ENCODE measurements around the gene VPS8. TPM values are rescaled to one million over a fixed set of nuclear protein-coding genes. Genes with fewer than 3 reads are reported as not detected.

The VPS8 gene
- total RNA-seq, 1 donor from 2014 or later, result 38.9 TPM

DNA sequence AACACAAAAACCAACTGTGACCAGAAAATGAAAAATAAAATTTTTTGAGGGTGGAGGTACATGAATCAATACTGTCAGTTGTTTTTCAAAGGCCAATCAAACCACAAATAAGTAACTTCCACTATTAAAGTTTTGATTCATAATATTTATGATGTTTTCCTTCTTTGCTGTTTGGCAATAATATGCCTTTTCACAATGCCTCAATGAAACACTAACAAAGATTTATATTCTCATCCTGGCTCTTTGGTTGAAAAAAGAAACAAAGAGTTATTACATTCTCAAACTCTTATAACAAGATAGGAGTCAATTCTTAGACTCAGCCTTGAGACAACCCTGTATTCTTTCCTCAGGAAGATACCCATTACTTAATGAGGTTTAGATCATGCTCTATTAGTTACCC is 277.8 kb downstream of the VPS8 start:
- DNase-seq (ENCODE audit: low read depth in 2 of 2), result no peak

DNA sequence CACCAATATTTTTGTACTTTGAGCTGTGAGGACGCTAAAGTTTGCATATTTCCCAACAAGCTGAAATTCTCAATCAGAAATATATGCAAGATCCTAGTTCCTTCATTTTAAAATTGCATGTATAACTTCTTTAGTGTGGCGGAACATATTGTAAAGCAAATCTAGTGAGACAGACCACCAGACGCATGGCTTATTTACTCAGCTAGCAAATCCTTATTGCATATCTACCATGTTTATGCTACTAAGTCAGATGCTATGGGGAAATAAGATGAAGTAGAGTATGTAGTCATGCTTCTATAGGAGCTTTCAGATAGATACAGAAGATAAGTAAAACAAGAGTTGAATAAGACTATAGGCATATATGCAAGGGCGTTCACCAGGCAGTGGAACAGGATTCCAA is 278.8 kb downstream of the VPS8 start:
- no peak for DNase-seq (ENCODE audit: low read depth in 2 of 2)

DNA sequence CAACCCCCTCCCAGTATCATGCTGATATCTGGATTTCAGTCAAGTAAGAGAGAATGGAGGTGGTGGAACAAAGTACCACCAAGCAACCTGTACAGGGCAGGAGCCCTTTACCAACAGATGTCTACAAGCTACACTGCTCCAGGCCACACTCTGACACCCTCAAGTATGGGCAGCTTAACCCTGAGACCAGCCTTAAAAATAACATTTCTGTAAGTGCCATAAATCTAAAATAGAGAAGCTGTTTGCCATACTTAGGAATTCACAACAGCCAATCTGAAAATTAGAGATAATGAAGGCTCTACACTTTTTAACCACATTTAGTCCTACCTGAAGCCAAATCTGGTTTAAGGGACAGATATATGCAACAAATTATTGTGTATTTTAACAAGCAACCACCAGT is 281.1 kb downstream of the VPS8 start:
- no peak for DNase-seq (ENCODE audit: low read depth in 2 of 2)

DNA sequence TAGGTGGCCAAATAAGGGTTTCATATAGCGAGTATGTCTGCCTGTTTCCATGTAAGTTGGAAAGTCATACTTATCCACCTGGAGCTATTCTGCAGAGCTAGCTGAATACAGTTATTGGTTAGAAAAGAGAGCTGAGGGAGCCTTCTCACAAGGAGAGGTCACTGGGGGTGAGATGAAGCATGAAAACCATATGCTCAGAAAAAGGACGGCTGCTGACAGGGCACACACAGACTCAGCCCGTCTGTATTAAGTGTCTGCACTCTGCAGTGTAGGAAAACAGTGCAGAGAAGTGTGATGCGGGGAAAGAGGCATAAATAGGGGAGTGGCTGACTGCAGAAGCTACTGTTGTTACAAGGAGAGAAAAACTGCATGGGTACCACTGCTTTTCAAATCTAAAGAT is 282.7 kb downstream of the VPS8 start:
- DNase-seq (ENCODE audit: low read depth in 2 of 2), result no peak

Other genes starting within 250 kb of the VPS8 start
- gene MAGEF1, start 100.1 kb upstream of the VPS8 start, total RNA-seq, result 9.6 and 11.6 TPM in 2 replicates